NB4 (cell line): Measurements from ENCODE around the gene GALNT4.

Experiments
- CTCF ChIP-seq: IDR thresholded peaks from one replicate; pipeline ENCODE4 v1.5.1; 2012; ENCODE audit warnings: low read depth, low read length
- POLR2A ChIP-seq: IDR thresholded peaks from 2 replicates; pipeline ENCODE4 v1.6.1; 2011; ENCODE audit warnings: mild to moderate bottlenecking; ENCODE audit not compliant: insufficient read length; ENCODE audit errors: extremely low read depth

GRCh38 chr12:89523843-89524540 lies 604 bp downstream of the GALNT4 start:
- no peak for TF ChIP-seq CTCF
- no peak for TF ChIP-seq POLR2A
